ENCODE data around the gene PRKAB1. TPM values are rescaled to one million over a fixed set of nuclear protein-coding genes. Genes with fewer than 3 reads are reported as not detected.
A peak's percentile ranks its signal among the peaks of the same experiment; 100 is the strongest.

PRKAB1 gene
- total RNA-seq, 1 experiment from 2014 or later = 34.1 TPM

- Histone ChIP-seq H3K4me3 (ENCODE audit: low read depth, low read length, poor library complexity, severe bottlenecking) (no peak overlapping the region), H3K4me1 (ENCODE audit: insufficient read depth, low read length, poor library complexity, severe bottlenecking) (no peaks in the 10 kb centered on the region), H3K9me3 (ENCODE audit: low read depth, low read length, poor library complexity, severe bottlenecking) (no peaks in the 10 kb centered on the region), H3K27ac (ENCODE audit: low read depth, low read length, poor library complexity, severe bottlenecking) (peak overlapping the region; percentile 22), H3K27me3 (replicated peaks; ENCODE audit: insufficient read depth, low read depth, low read length, poor library complexity) (no peaks in the 10 kb centered on the region), H3K36me3 (ENCODE audit: insufficient read depth, low read length, poor library complexity, severe bottlenecking) (peaks cover 28% of the 10 kb centered on the region)
- DNase-seq (ENCODE audit: low spot score) = no peak
- POLR2A ChIA-PET (ENCODE audit: low non-redundant PET) = no interaction called here
- intact Hi-C loops (cut with micrococcal nuclease; ENCODE audit: unreplicated experiment) = no loop called here
- CTCF ChIA-PET = no interaction called here
- no peak for TF ChIP-seq CTCF (conservative IDR thresholded peaks at IDR 0.05; ENCODE audit: low read depth, low read length)
- no peak for TF ChIP-seq EZH2 (IDR thresholded peaks at IDR 0.05; ENCODE audit: borderline replicate concordance, low read depth, low read length, poor library complexity, severe bottlenecking)
- no TSS peak for BruUV-seq (replicated peaks)
Measured at GRCh38 chr12:119681728-119682638, 14.1 kb downstream of the PRKAB1 start.

DNA sequence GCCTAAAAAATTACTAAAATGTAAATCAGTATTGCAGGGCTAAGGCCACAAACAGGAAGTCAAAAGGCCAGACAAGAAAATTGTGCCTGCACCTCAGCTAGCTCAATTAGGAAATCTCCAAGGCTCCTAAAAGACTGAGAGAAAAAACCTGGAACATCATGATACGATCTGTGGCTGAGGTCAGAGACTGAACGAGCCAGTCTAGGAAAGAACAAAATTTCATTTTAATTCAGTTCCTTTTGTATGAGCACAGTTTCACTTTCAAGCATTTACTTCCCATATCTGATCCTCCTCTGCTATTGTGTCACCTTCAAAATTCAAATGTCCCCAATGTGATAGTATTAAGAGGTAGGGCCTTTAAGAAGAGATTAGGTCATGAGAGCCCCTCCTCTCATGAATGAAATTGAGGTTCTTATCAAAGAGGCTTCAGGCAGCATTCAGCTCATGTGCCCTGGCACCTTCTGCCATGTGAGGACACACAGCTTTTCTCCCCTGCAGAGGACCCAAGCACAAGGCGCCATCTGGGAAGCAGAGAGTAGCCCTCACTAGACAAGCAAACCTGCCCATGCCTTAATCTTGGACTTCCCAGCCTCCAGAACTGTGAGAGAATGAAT is 14.8 kb downstream of the PRKAB1 start:
- no peak overlapping the region for H3K4me3 ChIP-seq (ENCODE audit: low read depth, low read length, poor library complexity, severe bottlenecking)
- H3K27ac ChIP-seq (ENCODE audit: low read depth, low read length, poor library complexity, severe bottlenecking) = peak overlapping the region; percentile 22
- TF ChIP-seq EZH2 (IDR thresholded peaks at IDR 0.05; ENCODE audit: borderline replicate concordance, low read depth, low read length, poor library complexity, severe bottlenecking) (no peak), CTCF (conservative IDR thresholded peaks at IDR 0.05; ENCODE audit: low read depth, low read length) (no peak)
- ChIA-PET CTCF (no interaction called here), POLR2A (ENCODE audit: low non-redundant PET) (no interaction called here)
- H3K36me3 ChIP-seq (ENCODE audit: insufficient read depth, low read length, poor library complexity, severe bottlenecking) = peaks cover 31% of the 10 kb centered on the region
- DNase-seq (ENCODE audit: low spot score) = no peak
- BruUV-seq (replicated peaks) = no TSS peak
- no peaks in the 10 kb centered on the region for H3K9me3 ChIP-seq (ENCODE audit: low read depth, low read length, poor library complexity, severe bottlenecking)
- intact Hi-C loops (cut with micrococcal nuclease; ENCODE audit: unreplicated experiment) = no loop called here
- H3K27me3 ChIP-seq (replicated peaks; ENCODE audit: insufficient read depth, low read depth, low read length, poor library complexity) = no peaks in the 10 kb centered on the region
- no peaks in the 10 kb centered on the region for H3K4me1 ChIP-seq (ENCODE audit: insufficient read depth, low read length, poor library complexity, severe bottlenecking)

GRCh38 chr12:119683413-119683812 is 15.5 kb downstream of the PRKAB1 start:
- H3K36me3 ChIP-seq (ENCODE audit: insufficient read depth, low read length, poor library complexity, severe bottlenecking) = peaks cover 27% of the 10 kb centered on the region
- TF ChIP-seq EZH2 (IDR thresholded peaks at IDR 0.05; ENCODE audit: borderline replicate concordance, low read depth, low read length, poor library complexity, severe bottlenecking) = no peak
- no peak for TF ChIP-seq CTCF (conservative IDR thresholded peaks at IDR 0.05; ENCODE audit: low read depth, low read length)
- intact Hi-C loops (cut with micrococcal nuclease; ENCODE audit: unreplicated experiment) = no loop called here
- H3K9me3 ChIP-seq (ENCODE audit: low read depth, low read length, poor library complexity, severe bottlenecking) = no peaks in the 10 kb centered on the region
- ChIA-PET POLR2A (ENCODE audit: low non-redundant PET) (no interaction called here), CTCF (no interaction called here)
- no TSS peak for BruUV-seq (replicated peaks)
- DNase-seq (ENCODE audit: low spot score) = no peak
- H3K27ac ChIP-seq (ENCODE audit: low read depth, low read length, poor library complexity, severe bottlenecking) = no peak overlapping the region
- no peaks in the 10 kb centered on the region for H3K4me1 ChIP-seq (ENCODE audit: insufficient read depth, low read length, poor library complexity, severe bottlenecking)
- H3K4me3 ChIP-seq (ENCODE audit: low read depth, low read length, poor library complexity, severe bottlenecking) = no peak overlapping the region
- H3K27me3 ChIP-seq (replicated peaks; ENCODE audit: insufficient read depth, low read depth, low read length, poor library complexity) = no peaks in the 10 kb centered on the region
